Measurements from ENCODE around the gene ELF1. TPM values are rescaled to one million over a fixed set of nuclear protein-coding genes. Genes with fewer than 3 reads are reported as not detected.
"Not testable (repeated sequence)": the region's sequence is repeated elsewhere in the genome, so short reads cannot be mapped to it uniquely, and the experiment has no call there.

ELF1 gene
- total and polyA plus RNA-seq, 2 donors from 2014 or later, result 12.0 to 95.1 TPM

DNA sequence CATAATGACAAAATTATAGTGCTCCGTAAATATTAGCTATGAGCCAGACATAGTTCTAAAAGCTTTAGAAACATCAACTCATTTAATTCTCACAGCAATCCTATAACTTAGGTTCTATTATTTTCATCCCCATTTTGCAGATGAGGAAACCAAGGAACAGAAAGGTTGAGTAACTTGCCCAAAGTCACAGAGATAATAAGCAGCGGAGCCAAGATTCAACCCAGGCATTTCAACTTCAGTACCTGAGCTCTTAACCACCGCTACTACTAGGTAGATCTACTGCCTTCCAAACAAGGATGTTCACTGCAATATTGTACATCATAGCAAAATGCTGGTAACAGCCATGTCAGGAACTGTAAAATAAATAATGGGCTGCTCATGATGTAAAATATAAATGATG, 39.9 kb downstream of the ELF1 start:
- TF ChIP-seq, protein P1, sequence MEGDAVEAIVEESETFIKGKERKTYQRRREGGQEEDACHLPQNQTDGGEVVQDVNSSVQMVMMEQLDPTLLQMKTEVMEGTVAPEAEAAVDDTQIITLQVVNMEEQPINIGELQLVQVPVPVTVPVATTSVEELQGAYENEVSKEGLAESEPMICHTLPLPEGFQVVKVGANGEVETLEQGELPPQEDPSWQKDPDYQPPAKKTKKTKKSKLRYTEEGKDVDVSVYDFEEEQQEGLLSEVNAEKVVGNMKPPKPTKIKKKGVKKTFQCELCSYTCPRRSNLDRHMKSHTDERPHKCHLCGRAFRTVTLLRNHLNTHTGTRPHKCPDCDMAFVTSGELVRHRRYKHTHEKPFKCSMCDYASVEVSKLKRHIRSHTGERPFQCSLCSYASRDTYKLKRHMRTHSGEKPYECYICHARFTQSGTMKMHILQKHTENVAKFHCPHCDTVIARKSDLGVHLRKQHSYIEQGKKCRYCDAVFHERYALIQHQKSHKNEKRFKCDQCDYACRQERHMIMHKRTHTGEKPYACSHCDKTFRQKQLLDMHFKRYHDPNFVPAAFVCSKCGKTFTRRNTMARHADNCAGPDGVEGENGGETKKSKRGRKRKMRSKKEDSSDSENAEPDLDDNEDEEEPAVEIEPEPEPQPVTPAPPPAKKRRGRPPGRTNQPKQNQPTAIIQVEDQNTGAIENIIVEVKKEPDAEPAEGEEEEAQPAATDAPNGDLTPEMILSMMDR (IDR thresholded peaks at IDR 0.05; ENCODE audit: borderline replicate concordance, extremely low read depth, insufficient read depth), result no peak
- Histone ChIP-seq H3K4me3 (ENCODE audit: low read length in 3 of 3) (no peak overlapping the region), H3K9me3 (ENCODE audit: control insufficient read depth in 2 of 3, insufficient read depth in 1 of 3, low read length in 3 of 3) (no peaks in the 10 kb centered on the region), H3K27ac (ENCODE audit: low read depth in 2 of 2, low read length in 2 of 2) (no peak overlapping the region), H3K4me1 (ENCODE audit: control insufficient read depth in 2 of 3, insufficient read depth in 2 of 3, low read depth in 1 of 3, low read length in 3 of 3) (peaks cover 0 to 30% (median 14%) of the 10 kb centered on the region in 3 donors), H3K27me3 (ENCODE audit: control insufficient read depth, insufficient read depth, low read length) (no peaks in the 10 kb centered on the region), H3K36me3 (ENCODE audit: control insufficient read depth in 2 of 3, insufficient read depth in 3 of 3, low read length in 3 of 3) (no peaks in the 10 kb centered on the region), H3K9ac (ENCODE audit: low read length in 3 of 3) (no peak overlapping the region)
- intact Hi-C loops (cut with DNase I), result no loop called here
- DNase-seq (no peak), FAIRE-seq (no peak)

- intact Hi-C loops (cut with DNase I); H3K4me3 ChIP-seq (ENCODE audit: low read length in 3 of 3); FAIRE-seq; H3K27me3 ChIP-seq (ENCODE audit: control insufficient read depth, insufficient read depth, low read length); H3K36me3 ChIP-seq (ENCODE audit: control insufficient read depth in 2 of 3, insufficient read depth in 3 of 3, low read length in 3 of 3); H3K27ac ChIP-seq (ENCODE audit: low read depth in 2 of 2, low read length in 2 of 2); DNase-seq; H3K9me3 ChIP-seq (ENCODE audit: control insufficient read depth in 2 of 3, insufficient read depth in 1 of 3, low read length in 3 of 3); H3K9ac ChIP-seq (ENCODE audit: low read length in 3 of 3): not testable (repeated sequence)
- peaks cover 2 to 32% (median 10%) of the 10 kb centered on the region in 3 donors for H3K4me1 ChIP-seq (ENCODE audit: control insufficient read depth in 2 of 3, insufficient read depth in 2 of 3, low read depth in 1 of 3, low read length in 3 of 3)
These were observed 41.0 kb downstream of the ELF1 start for GRCh38 chr13:40978109-40978508.

DNA sequence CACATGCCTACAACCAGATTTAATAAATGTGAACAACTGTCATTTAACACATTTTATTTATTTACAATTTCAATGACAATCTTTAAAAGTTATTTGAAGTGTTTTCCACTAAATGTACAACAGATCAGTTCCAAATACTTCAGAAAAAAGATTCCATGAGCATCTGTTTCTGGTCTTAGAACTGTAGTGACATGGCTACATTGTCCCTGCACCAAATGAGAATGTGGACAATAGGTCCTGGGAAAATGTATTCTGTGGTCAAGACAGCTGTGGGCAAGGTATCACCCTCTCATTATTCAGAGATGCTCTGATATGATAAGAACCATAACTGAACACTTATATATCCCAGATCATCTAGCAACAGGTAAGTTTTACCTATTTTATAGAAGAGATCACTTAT, 43.7 kb downstream of the ELF1 start:
- H3K27me3 ChIP-seq (ENCODE audit: control insufficient read depth, insufficient read depth, low read length), result no peaks in the 10 kb centered on the region
- H3K36me3 ChIP-seq (ENCODE audit: control insufficient read depth in 2 of 3, insufficient read depth in 3 of 3, low read length in 3 of 3), result no peaks in the 10 kb centered on the region
- no peak for FAIRE-seq
- no peaks in the 10 kb centered on the region for H3K9me3 ChIP-seq (ENCODE audit: control insufficient read depth in 2 of 3, insufficient read depth in 1 of 3, low read length in 3 of 3)
- H3K4me3 ChIP-seq (ENCODE audit: low read length in 3 of 3), result no peak overlapping the region
- intact Hi-C loops (cut with DNase I), result no loop called here
- no peak for DNase-seq
- H3K9ac ChIP-seq (ENCODE audit: low read length in 3 of 3), result no peak overlapping the region
- no peak overlapping the region for H3K27ac ChIP-seq (ENCODE audit: low read depth in 2 of 2, low read length in 2 of 2)
- TF ChIP-seq, protein P1 (IDR thresholded peaks at IDR 0.05; ENCODE audit: borderline replicate concordance, extremely low read depth, insufficient read depth), result no peak
- H3K4me1 ChIP-seq (ENCODE audit: control insufficient read depth in 2 of 3, insufficient read depth in 2 of 3, low read depth in 1 of 3, low read length in 3 of 3), result peaks cover 2 to 48% (median 13%) of the 10 kb centered on the region in 3 donors

DNA sequence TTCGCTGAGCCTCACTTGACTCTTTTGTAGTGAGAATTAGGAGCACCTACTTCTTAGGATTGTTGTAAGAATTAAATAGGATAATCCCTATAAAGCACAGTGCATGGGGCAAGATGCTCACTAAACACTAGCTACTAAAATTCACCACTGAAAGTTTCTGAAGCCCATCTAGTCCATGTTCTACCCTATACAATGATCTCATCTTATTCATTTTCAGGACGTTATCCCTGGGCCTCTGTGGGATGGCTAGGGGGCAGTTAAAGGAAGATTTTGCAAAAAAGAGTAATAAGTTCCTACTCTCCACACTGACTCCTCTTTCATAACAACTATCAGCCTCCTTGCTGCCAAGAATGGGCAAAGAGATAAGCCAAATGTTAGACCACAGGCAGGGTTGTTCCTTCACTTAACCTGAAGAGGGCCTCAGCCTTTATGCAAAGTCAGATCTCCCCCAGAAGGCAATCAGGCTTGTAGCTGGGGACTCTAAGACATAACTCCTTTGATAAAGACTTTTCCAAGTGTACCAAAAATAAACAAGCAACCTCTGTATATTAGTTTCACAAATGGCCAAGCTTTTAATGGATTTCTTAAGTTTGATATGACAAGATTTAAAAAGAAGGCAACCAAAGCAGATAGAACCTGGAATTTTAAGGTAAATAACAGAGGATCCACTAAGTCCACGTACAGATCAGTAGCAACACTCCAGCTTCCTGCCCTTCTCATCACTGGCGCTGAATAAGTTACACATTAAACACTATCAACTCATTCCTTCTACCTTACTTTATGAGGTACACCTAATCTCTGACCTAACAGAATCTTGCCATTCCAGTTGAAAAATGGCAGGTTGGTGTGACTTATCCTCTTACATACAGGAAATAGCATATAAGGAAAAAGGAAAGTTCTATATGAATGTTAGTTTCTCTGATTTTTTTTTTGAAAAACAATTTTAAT, 44.4 kb downstream of the ELF1 start:
- no peak overlapping the region for H3K9ac ChIP-seq (ENCODE audit: low read length in 3 of 3)
- no peak overlapping the region for H3K4me3 ChIP-seq (ENCODE audit: low read length in 3 of 3)
- TF ChIP-seq, protein P1 (IDR thresholded peaks at IDR 0.05; ENCODE audit: borderline replicate concordance, extremely low read depth, insufficient read depth), result peak; percentile 29
- DNase-seq, result peak in 2 of 5 donors; percentile 43 to 60
- H3K27me3 ChIP-seq (ENCODE audit: control insufficient read depth, insufficient read depth, low read length), result no peaks in the 10 kb centered on the region
- no peaks in the 10 kb centered on the region for H3K9me3 ChIP-seq (ENCODE audit: control insufficient read depth in 2 of 3, insufficient read depth in 1 of 3, low read length in 3 of 3)
- no peak overlapping the region for H3K27ac ChIP-seq (ENCODE audit: low read depth in 2 of 2, low read length in 2 of 2)
- H3K36me3 ChIP-seq (ENCODE audit: control insufficient read depth in 2 of 3, insufficient read depth in 3 of 3, low read length in 3 of 3), result no peaks in the 10 kb centered on the region
- intact Hi-C loops (cut with DNase I), result no loop called here
- peaks cover 2 to 55% (median 15%) of the 10 kb centered on the region in 3 donors for H3K4me1 ChIP-seq (ENCODE audit: control insufficient read depth in 2 of 3, insufficient read depth in 2 of 3, low read depth in 1 of 3, low read length in 3 of 3)
- peak; percentile 89 for FAIRE-seq
